NOMO-1 (cell line): ENCODE data around the gene UNC5B.
"Not testable (repeated sequence)": the region's sequence is repeated elsewhere in the genome, so short reads cannot be mapped to it uniquely, and the experiment has no call there.

ENCODE experiments used
- DNase-seq, 2 experiments: peaks; one replicate each; lab custom pipeline; 2025; ENCODE audit not compliant: unreplicated experiment in 2 of 2; lab: John Stamatoyannopoulos, UW

Gene UNC5B

GRCh38 chr10:71207578-71207977, 4.8 kb upstream of the UNC5B start:
- no peak for DNase-seq

- DNase-seq, result no peak
Measured at GRCh38 chr10:71209352-71209715, 3.0 kb upstream of the UNC5B start.

GRCh38 chr10:71209731-71210541, 2.4 kb upstream of the UNC5B start:
- DNase-seq, result no peak

- no peak for DNase-seq
Measured at GRCh38 chr10:71210542-71210871, 1.9 kb upstream of the UNC5B start.

GRCh38 chr10:71211053-71211452, 1.3 kb upstream of the UNC5B start:
- DNase-seq, result no peak

GRCh38 chr10:71211775-71212317, 524 bp upstream of the UNC5B start:
- DNase-seq, result no peak

- peak; percentile 30 to 63 for DNase-seq
Measured at GRCh38 chr10:71213127-71213621, 804 bp downstream of the UNC5B start.

GRCh38 chr10:71213761-71214440, 1.5 kb downstream of the UNC5B start:
- no peak for DNase-seq

GRCh38 chr10:71214641-71215559, 2.5 kb downstream of the UNC5B start:
- DNase-seq, result no peak

- no peak for DNase-seq
Measured at GRCh38 chr10:71216363-71216695, 4.0 kb downstream of the UNC5B start.

GRCh38 chr10:71216751-71217265, 4.4 kb downstream of the UNC5B start:
- no peak for DNase-seq

GRCh38 chr10:71217266-71218045, 5.1 kb downstream of the UNC5B start:
- DNase-seq, result peak; percentile 13 to 24

- no peak for DNase-seq
Measured at GRCh38 chr10:71218046-71218650, 5.8 kb downstream of the UNC5B start.

GRCh38 chr10:71218651-71219050, 6.3 kb downstream of the UNC5B start:
- no peak for DNase-seq

- not testable (repeated sequence) for DNase-seq
Measured at GRCh38 chr10:71219236-71219917, 7.0 kb downstream of the UNC5B start.

GRCh38 chr10:71219918-71220688, 7.7 kb downstream of the UNC5B start:
- no peak for DNase-seq

- DNase-seq, result no peak
Measured at GRCh38 chr10:71220689-71221540, 8.5 kb downstream of the UNC5B start.
